H1 (cell line): ENCODE data around the gene DCTN5. TPM values are rescaled to one million over a fixed set of nuclear protein-coding genes. Genes with fewer than 3 reads are reported as not detected.

Experiments used
- CTCF ChIA-PET: fragments of 300-600 bp; sonication (Branson Sonifier 250); formaldehyde crosslinking; loops from one replicate; lab custom pipeline; 2021; ENCODE audit not compliant: partially characterized antibody; lab: Charles Lee
- POLR2A ChIA-PET: fragments of 300-600 bp; sonication (Branson Sonifier 250); formaldehyde crosslinking; loops from one replicate; lab custom pipeline; 2021; ENCODE audit warnings: inconsistent platforms; ENCODE audit not compliant: partially characterized antibody; lab: Charles Lee
- DNase-seq, 2 experiments: peaks; one replicate each; pipeline versions ENCODE4 v3.0.0 to v3.0.0-alpha.2; 2010 to 2022; ENCODE audit warnings: low spot score in 2 of 2, low read depth in 1 of 2, mixed read lengths in 1 of 2
- FAIRE-seq: peaks from 2 replicates; lab custom pipeline; 2011; peaks lifted over from hg19 to GRCh38; lab: Jason Lieb, UNC
- H2AFZ ChIP-seq: 2 replicates; pipeline ENCODE4 v1.8.1; 2012; ENCODE audit warnings: low read length, inconsistent platforms
- H2AK5ac ChIP-seq: 2 replicates; pipeline ENCODE4 v1.6.1; 2013; ENCODE audit warnings: low read depth, low read length
- H2BK120ac ChIP-seq: replicated peaks from 2 replicates; pipeline ENCODE3; 2013; ENCODE audit warnings: low read depth, low read length, inconsistent platforms
- H2BK12ac ChIP-seq: 2 replicates; pipeline ENCODE4 v1.6.1; 2013; ENCODE audit warnings: low read depth, low read length
- H2BK15ac ChIP-seq: 2 replicates; pipeline ENCODE4 v1.6.1; 2013; ENCODE audit warnings: low read length
- H2BK20ac ChIP-seq: 2 replicates; pipeline ENCODE4 v1.6.1; 2013; ENCODE audit warnings: low read length
- H2BK5ac ChIP-seq: 2 replicates; pipeline ENCODE4 v1.6.1; 2013; ENCODE audit warnings: low read depth, low read length
- H3K14ac ChIP-seq: 2 replicates; pipeline ENCODE4 v1.6.1; 2013; ENCODE audit warnings: inconsistent platforms; ENCODE audit not compliant: insufficient read length
- H3K18ac ChIP-seq: 2 replicates; pipeline ENCODE4 v1.6.1; 2013; ENCODE audit warnings: low read length; ENCODE audit errors: extremely low read depth
- H3K23ac ChIP-seq: 2 replicates; pipeline ENCODE4 v1.6.1; 2013; ENCODE audit warnings: inconsistent platforms; ENCODE audit not compliant: insufficient read length
- H3K23me2 ChIP-seq: 2 replicates; pipeline ENCODE4 v1.6.1; 2013; ENCODE audit warnings: low read depth, low read length
- H3K27ac ChIP-seq: 2 replicates; pipeline ENCODE4 v1.6.1; 2011; ENCODE audit warnings: low read depth, low read length, inconsistent platforms
- H3K27me3 ChIP-seq, 4 experiments: replicated peaks in 1 of 4; 1 replicate in 1 of 4; 2 replicates in 3 of 4; pipeline versions ENCODE4 v1.6.1 to v1.8.1; 2011 to 2013; ENCODE audit warnings: low read length in 3 of 4, mild to moderate bottlenecking in 3 of 4, inconsistent platforms in 2 of 4, mixed read lengths in 2 of 4, moderate library complexity in 1 of 4; ENCODE audit not compliant: control insufficient read depth in 3 of 4, insufficient read depth in 3 of 4; ENCODE audit errors: extremely low read depth in 1 of 4
- H3K36me3 ChIP-seq, 4 experiments: 2 replicates each; pipeline versions ENCODE4 v1.6.1 to v1.8.1; 2011 to 2013; ENCODE audit warnings: mild to moderate bottlenecking in 4 of 4, low read length in 3 of 4, moderate library complexity in 2 of 4, control low read depth in 1 of 4, inconsistent platforms in 1 of 4; ENCODE audit not compliant: insufficient read depth in 4 of 4, control insufficient read depth in 2 of 4
- H3K4ac ChIP-seq: replicated peaks from 2 replicates; pipeline ENCODE3; 2013; ENCODE audit warnings: low read length, low read depth, mixed read lengths, inconsistent platforms; ENCODE audit not compliant: insufficient read length
- H3K4me1 ChIP-seq, 4 experiments: replicated peaks in 1 of 4; 1 replicate in 1 of 4; 2 replicates in 3 of 4; pipeline versions ENCODE4 v1.6.1 to v1.8.1; 2011 to 2013; ENCODE audit warnings: low read length in 3 of 4, inconsistent platforms in 2 of 4, mixed read lengths in 1 of 4; ENCODE audit not compliant: insufficient read depth in 4 of 4, control insufficient read depth in 3 of 4
- H3K4me2 ChIP-seq, 2 experiments: 2 replicates each; pipeline versions ENCODE4 v1.6.1 to v1.8.1; 2011 to 2013; ENCODE audit warnings: low read depth in 2 of 2, low read length in 2 of 2, control low read depth in 1 of 2, inconsistent platforms in 1 of 2, mild to moderate bottlenecking in 1 of 2; ENCODE audit not compliant: insufficient read depth in 1 of 2
- H3K4me3 ChIP-seq, 4 experiments: fragments of 200-600, 300-600 bp in 1 of 4; sonication (generic), shearing (Covaris generic), sonication (Bioruptor Twin) in 1 of 4; 2 replicates each; pipeline versions ENCODE4 v1.5.1 to v1.8.1; 2011 to 2016; ENCODE audit warnings: low read length in 4 of 4, low read depth in 3 of 4, control low read depth in 2 of 4, inconsistent platforms in 2 of 4, mild to moderate bottlenecking in 2 of 4, mixed read lengths in 1 of 4, moderate library complexity in 1 of 4; ENCODE audit not compliant: insufficient read depth in 2 of 4; ENCODE audit errors: extremely low read depth in 1 of 4
- H3K56ac ChIP-seq: replicated peaks from 2 replicates; pipeline ENCODE3; 2013; ENCODE audit warnings: low read depth, mild to moderate bottlenecking, mixed read lengths, low read length, inconsistent platforms; ENCODE audit not compliant: insufficient read length
- H3K79me1 ChIP-seq: 2 replicates; pipeline ENCODE4 v1.6.1; 2013; ENCODE audit warnings: low read depth, low read length, control low read depth
- H3K79me2 ChIP-seq, 2 experiments: 2 replicates each; pipeline versions ENCODE4 v1.6.1 to v1.8.1; 2012 to 2013; ENCODE audit warnings: low read length in 2 of 2, mild to moderate bottlenecking in 2 of 2, inconsistent platforms in 1 of 2; ENCODE audit not compliant: insufficient read depth in 2 of 2, control insufficient read depth in 1 of 2
- H3K9ac ChIP-seq, 4 experiments: replicated peaks in 1 of 4; 1 replicate in 1 of 4; 2 replicates in 3 of 4; pipeline versions ENCODE4 v1.6.1 to v1.8.1; 2011 to 2013; ENCODE audit warnings: low read depth in 3 of 4, low read length in 3 of 4, control low read depth in 2 of 4, mild to moderate bottlenecking in 2 of 4, moderate library complexity in 2 of 4, inconsistent platforms in 1 of 4; ENCODE audit errors: extremely low read depth in 1 of 4
- H3K9me3 ChIP-seq, 2 experiments: 2 replicates each; pipeline versions ENCODE4 v1.6.1 to v1.8.1; 2012 to 2013; ENCODE audit warnings: mild to moderate bottlenecking in 2 of 2, moderate library complexity in 2 of 2, control low read depth in 1 of 2, inconsistent platforms in 1 of 2, low read depth in 1 of 2, low read length in 1 of 2, mixed read lengths in 1 of 2; ENCODE audit not compliant: insufficient read depth in 2 of 2
- H4K20me1 ChIP-seq, 2 experiments: replicated peaks in 1 of 2; 2 replicates each; pipeline versions ENCODE3 to v1.8.1; 2011 to 2013; ENCODE audit warnings: inconsistent platforms in 2 of 2, low read length in 2 of 2, mild to moderate bottlenecking in 1 of 2; ENCODE audit not compliant: insufficient read depth in 2 of 2, control insufficient read depth in 1 of 2
- H4K5ac ChIP-seq: 2 replicates; pipeline ENCODE4 v1.6.1; 2013; ENCODE audit warnings: low read length, low read depth, mixed read lengths, inconsistent platforms; ENCODE audit not compliant: insufficient read length
- H4K8ac ChIP-seq: 2 replicates; pipeline ENCODE4 v1.8.0; 2013; ENCODE audit warnings: mild to moderate bottlenecking, moderate library complexity, low read length, inconsistent platforms; ENCODE audit not compliant: insufficient read depth; ENCODE audit errors: extremely low read depth
- H4K91ac ChIP-seq: replicated peaks from 2 replicates; pipeline ENCODE3; 2013; ENCODE audit warnings: low read length, mixed read lengths, inconsistent platforms; ENCODE audit not compliant: insufficient read length
- NANOG ChIP-seq: IDR thresholded peaks from 2 replicates; pipeline ENCODE4 v1.6.1; 2011; ENCODE audit warnings: low read length, low read depth, mild to moderate bottlenecking, inconsistent platforms; ENCODE audit not compliant: insufficient read depth, poor library complexity, severe bottlenecking
- PHF8 ChIP-seq: fragments of 200-600 bp; sonication (generic); conservative IDR thresholded peaks from 2 replicates; pipeline ENCODE4 v1.7.1; 2012; ENCODE audit warnings: low read depth, mild to moderate bottlenecking, inconsistent platforms, low read length, moderate library complexity
- POLR2AphosphoS5 ChIP-seq: IDR thresholded peaks from 2 replicates; pipeline ENCODE4 v1.6.1; 2011; ENCODE audit warnings: low read depth, low read length
- POU5F1 ChIP-seq: IDR thresholded peaks from 2 replicates; pipeline ENCODE4 v1.6.1; 2011; ENCODE audit warnings: low read depth, mild to moderate bottlenecking, low read length, moderate library complexity
- SP1 ChIP-seq: IDR thresholded peaks from 2 replicates; pipeline ENCODE4 v1.6.1; 2011; ENCODE audit warnings: low read depth, low read length
- TBP ChIP-seq: IDR thresholded peaks from 2 replicates; pipeline ENCODE4 v1.6.1; 2011; ENCODE audit warnings: low read depth, low read length, improper control_type of control experiment
- WGBS, 2 experiments: shearing (Covaris generic) in 1 of 2; methylation state at CpG; one replicate each; pipeline versions ENCODE4 v1.1.6 to v1.1.7; 2013 to 2015; ENCODE audit warnings: low lambda C conversion rate in 2 of 2, mixed read lengths in 2 of 2, inconsistent platforms in 1 of 2, low coverage in 1 of 2, missing lambda C conversion rate in 1 of 2; ENCODE audit not compliant: insufficient replicate concordance in 2 of 2, insufficient coverage in 1 of 2, insufficient read length in 1 of 2; ENCODE audit errors: extremely low coverage in 1 of 2, missing lambda C conversion rate in 1 of 2; 5-methylcytosine and 5-hydroxymethylcytosine counted together
- polyA plus RNA-seq, 7 experiments: library from polyadenylated mRNA; depleted of rRNA in 3 of 7; stranded (reverse) in 5 of 7; unstranded in 2 of 7; fragments of >200 nt in 5 of 7; fragments of 200-250 nt in 2 of 7; gene quantifications; 1 replicate in 5 of 7; 2 replicates in 1 of 7; 4 replicates in 1 of 7; pipeline versions ENCODE4 v1.2.1 to v1.2.3, GENCODE V29; 2011 to 2013; ENCODE audit warnings: missing spikeins in 2 of 7, mixed read lengths in 2 of 7
- total RNA-seq: library from RNA; stranded (reverse); fragmentation: NEBNext Ultra II Directional; extraction: Animal tissue kit (Norgen Biotek cat#: 25700); gene quantifications from 2 replicates; pipeline ENCODE4 v1.2.1, GENCODE V29; 2021
- TF ChIP-seq, protein P1 (sequence below): IDR thresholded peaks from 2 replicates; pipeline ENCODE4 v1.6.1; 2012; ENCODE audit warnings: inconsistent platforms
- TF ChIP-seq, protein P2 (sequence below), 3 experiments: IDR thresholded peaks; 1 replicate in 2 of 3; 2 replicates in 1 of 3; pipeline versions ENCODE4 v1.5.1 to v1.6.1; 2011; ENCODE audit warnings: low read length in 3 of 3, mild to moderate bottlenecking in 3 of 3, inconsistent platforms in 2 of 3, low read depth in 1 of 3, moderate library complexity in 1 of 3; ENCODE audit not compliant: insufficient read depth in 1 of 3; ENCODE audit errors: control extremely low read depth in 1 of 3

Gene DCTN5
- total and polyA plus RNA-seq, 2 of the 8 experiments (the other 6 are each of a cell fraction or from before 2014, with no cell fraction given) = 36.0 to 74.0 TPM

DNA sequence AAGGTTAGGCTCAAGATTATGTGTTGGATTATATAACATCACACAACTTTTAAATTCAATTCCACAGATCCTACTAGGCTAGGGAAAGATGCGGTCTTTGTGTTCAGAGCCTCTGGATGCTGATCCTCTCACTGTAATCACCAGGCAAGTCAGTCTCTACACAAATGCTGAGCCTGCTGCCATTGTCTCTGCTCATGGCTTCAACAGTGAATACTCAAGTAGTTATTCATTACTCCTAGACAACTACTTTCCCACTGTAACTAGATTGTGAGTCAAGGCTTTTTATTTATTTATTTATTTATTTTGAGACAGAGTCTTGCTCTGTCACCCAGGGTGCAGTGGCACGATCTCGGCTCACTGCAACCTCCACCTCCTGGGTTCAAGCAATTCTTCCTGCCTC, 29.3 kb upstream of the DCTN5 start:
- no peak overlapping the region for H2AK5ac ChIP-seq
- no peaks in the 10 kb centered on the region for H3K27me3 ChIP-seq
- H3K14ac ChIP-seq = no peak overlapping the region
- H2BK15ac ChIP-seq = no peak overlapping the region
- no peak overlapping the region for H2BK12ac ChIP-seq
- no peak overlapping the region for H3K23ac ChIP-seq
- FAIRE-seq (no peak), DNase-seq (no peak)
- no peak overlapping the region for H3K4me3 ChIP-seq
- no peak overlapping the region for H3K4ac ChIP-seq
- no peak overlapping the region for H2AFZ ChIP-seq
- H4K8ac ChIP-seq = no peak overlapping the region
- no peak overlapping the region for H4K5ac ChIP-seq
- H3K79me2 ChIP-seq = no peaks in the 10 kb centered on the region
- H2BK5ac ChIP-seq = no peak overlapping the region
- TF ChIP-seq SP1 (no peak), PHF8 (no peak), POLR2AphosphoS5 (no peak), TBP (no peak), NANOG (no peak), POU5F1 (no peak)
- TF ChIP-seq, protein P1, sequence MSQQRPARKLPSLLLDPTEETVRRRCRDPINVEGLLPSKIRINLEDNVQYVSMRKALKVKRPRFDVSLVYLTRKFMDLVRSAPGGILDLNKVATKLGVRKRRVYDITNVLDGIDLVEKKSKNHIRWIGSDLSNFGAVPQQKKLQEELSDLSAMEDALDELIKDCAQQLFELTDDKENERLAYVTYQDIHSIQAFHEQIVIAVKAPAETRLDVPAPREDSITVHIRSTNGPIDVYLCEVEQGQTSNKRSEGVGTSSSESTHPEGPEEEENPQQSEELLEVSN = no peak
- TF ChIP-seq, protein P2, sequence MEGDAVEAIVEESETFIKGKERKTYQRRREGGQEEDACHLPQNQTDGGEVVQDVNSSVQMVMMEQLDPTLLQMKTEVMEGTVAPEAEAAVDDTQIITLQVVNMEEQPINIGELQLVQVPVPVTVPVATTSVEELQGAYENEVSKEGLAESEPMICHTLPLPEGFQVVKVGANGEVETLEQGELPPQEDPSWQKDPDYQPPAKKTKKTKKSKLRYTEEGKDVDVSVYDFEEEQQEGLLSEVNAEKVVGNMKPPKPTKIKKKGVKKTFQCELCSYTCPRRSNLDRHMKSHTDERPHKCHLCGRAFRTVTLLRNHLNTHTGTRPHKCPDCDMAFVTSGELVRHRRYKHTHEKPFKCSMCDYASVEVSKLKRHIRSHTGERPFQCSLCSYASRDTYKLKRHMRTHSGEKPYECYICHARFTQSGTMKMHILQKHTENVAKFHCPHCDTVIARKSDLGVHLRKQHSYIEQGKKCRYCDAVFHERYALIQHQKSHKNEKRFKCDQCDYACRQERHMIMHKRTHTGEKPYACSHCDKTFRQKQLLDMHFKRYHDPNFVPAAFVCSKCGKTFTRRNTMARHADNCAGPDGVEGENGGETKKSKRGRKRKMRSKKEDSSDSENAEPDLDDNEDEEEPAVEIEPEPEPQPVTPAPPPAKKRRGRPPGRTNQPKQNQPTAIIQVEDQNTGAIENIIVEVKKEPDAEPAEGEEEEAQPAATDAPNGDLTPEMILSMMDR (IDR thresholded peaks at IDR 0.05; ENCODE audit: control extremely low read depth in 1 of 3, insufficient read depth in 1 of 3, low read depth in 1 of 3, low read length in 3 of 3) = no peak
- H3K36me3 ChIP-seq = peaks cover 7 to 49% (median 13%) of the 10 kb centered on the region in 4 experiments
- H3K56ac ChIP-seq = no peak overlapping the region
- ChIA-PET CTCF (interaction anchor here (0.7 kb wide), 1 partner anchor 49 kb away, joined by 3 read pairs; no protein-coding TSS in a partner anchor), POLR2A (interaction anchor here (0.6 kb wide), 2 partner anchors 27 to 79 kb away, joined by 4 to 5 read pairs; no protein-coding TSS in a partner anchor)
- H3K23me2 ChIP-seq = no peaks in the 10 kb centered on the region
- H3K4me2 ChIP-seq = no peak overlapping the region
- no peaks in the 10 kb centered on the region for H3K9me3 ChIP-seq
- no peak overlapping the region for H3K18ac ChIP-seq
- H3K4me1 ChIP-seq = no peaks in the 10 kb centered on the region
- peaks cover 0 to 3% of the 10 kb centered on the region in 2 experiments for H4K20me1 ChIP-seq
- H2BK120ac ChIP-seq = no peak overlapping the region
- no peak overlapping the region for H3K27ac ChIP-seq
- WGBS, 2 experiments = 93% methylated on average over 3 of the region's 3 CpGs; no CpG with 5 or more reads in 1 of the 2 experiments
- no peak overlapping the region; a peak in 1 of 7 replicates for H3K9ac ChIP-seq
- no peak overlapping the region for H4K91ac ChIP-seq
- no peak overlapping the region for H2BK20ac ChIP-seq
- no peaks in the 10 kb centered on the region for H3K79me1 ChIP-seq
